Measurements from ENCODE around the gene CMSS1.

Gene CMSS1

GRCh38 chr3:100169201-100169920 lies 351.7 kb downstream of the CMSS1 start:
- H3K27ac ChIP-seq, result no peak overlapping the region

DNA sequence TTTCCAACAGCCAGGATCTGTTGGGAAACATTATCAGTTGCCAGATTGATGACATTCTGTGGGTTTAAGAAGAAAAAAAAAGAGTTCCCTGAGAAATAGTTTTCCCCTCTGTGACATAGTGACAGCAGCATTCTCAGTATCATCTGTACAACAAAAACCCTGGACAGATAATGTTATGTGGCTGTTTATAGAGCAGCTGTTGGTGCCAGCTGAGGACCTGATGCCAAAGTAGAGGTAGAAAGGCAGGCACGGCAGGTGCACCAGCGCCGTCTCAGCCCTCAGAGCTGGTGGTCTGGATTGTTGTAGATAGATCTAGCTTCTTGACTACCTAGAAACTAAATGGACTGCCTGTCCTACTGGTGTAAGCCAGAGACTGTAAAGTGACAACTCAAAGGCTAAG lies 352.8 kb downstream of the CMSS1 start:
- Histone ChIP-seq H3K9me3 (ENCODE audit: control insufficient read depth, low read length) (no peaks in the 10 kb centered on the region), H3K4me2 (ENCODE audit: low read length) (no peak overlapping the region), H2AFZ (no peak overlapping the region), H3K79me2 (no peaks in the 10 kb centered on the region), H3K27ac (no peak overlapping the region), H3K36me3 (ENCODE audit: control insufficient read depth, insufficient read depth, low read length) (no peaks in the 10 kb centered on the region), H3K27me3 (ENCODE audit: control insufficient read depth, insufficient read depth, low read length) (no peaks in the 10 kb centered on the region), H3K4me3 (ENCODE audit: low read depth, low read length) (no peak overlapping the region), H3K9ac (no peak overlapping the region), H3K4me1 (no peaks in the 10 kb centered on the region)
- TF ChIP-seq CTCF (IDR thresholded peaks at IDR 0.05), result no peak

More at GRCh38 chr3:100169201-100169920, 351.7 kb downstream of the CMSS1 start:
- Histone ChIP-seq H3K4me1 (no peaks in the 10 kb centered on the region), H3K9me3 (ENCODE audit: control insufficient read depth, low read length) (no peaks in the 10 kb centered on the region), H3K27me3 (ENCODE audit: control insufficient read depth, insufficient read depth, low read length) (no peaks in the 10 kb centered on the region), H2AFZ (no peak overlapping the region), H3K79me2 (no peaks in the 10 kb centered on the region), H3K4me2 (ENCODE audit: low read length) (no peak overlapping the region), H3K9ac (no peak overlapping the region), H3K36me3 (ENCODE audit: control insufficient read depth, insufficient read depth, low read length) (no peaks in the 10 kb centered on the region), H3K4me3 (ENCODE audit: low read depth, low read length) (no peak overlapping the region)
- TF ChIP-seq CTCF (IDR thresholded peaks at IDR 0.05), result no peak

- Histone ChIP-seq H3K9me3 (ENCODE audit: control insufficient read depth, low read length) (no peaks in the 10 kb centered on the region), H3K4me3 (ENCODE audit: low read depth, low read length) (no peak overlapping the region), H3K27me3 (ENCODE audit: control insufficient read depth, insufficient read depth, low read length) (no peaks in the 10 kb centered on the region), H3K27ac (no peak overlapping the region), H3K4me1 (no peaks in the 10 kb centered on the region), H3K4me2 (ENCODE audit: low read length) (no peak overlapping the region), H3K9ac (no peak overlapping the region), H2AFZ (no peak overlapping the region), H3K79me2 (no peaks in the 10 kb centered on the region), H3K36me3 (ENCODE audit: control insufficient read depth, insufficient read depth, low read length) (no peaks in the 10 kb centered on the region)
- TF ChIP-seq CTCF (IDR thresholded peaks at IDR 0.05), result no peak
Measured at GRCh38 chr3:100171211-100171914, 353.7 kb downstream of the CMSS1 start.

- Histone ChIP-seq H3K9ac (no peak overlapping the region), H2AFZ (no peak overlapping the region), H3K9me3 (ENCODE audit: control insufficient read depth, low read length) (no peaks in the 10 kb centered on the region), H3K79me2 (no peaks in the 10 kb centered on the region), H3K4me3 (ENCODE audit: low read depth, low read length) (no peak overlapping the region), H3K4me2 (ENCODE audit: low read length) (no peak overlapping the region), H3K4me1 (no peaks in the 10 kb centered on the region), H3K27me3 (ENCODE audit: control insufficient read depth, insufficient read depth, low read length) (no peaks in the 10 kb centered on the region), H3K36me3 (ENCODE audit: control insufficient read depth, insufficient read depth, low read length) (no peaks in the 10 kb centered on the region), H3K27ac (no peak overlapping the region)
- TF ChIP-seq CTCF (IDR thresholded peaks at IDR 0.05), result no peak
Measured at GRCh38 chr3:100173961-100174360, 356.3 kb downstream of the CMSS1 start.
